ENCODE data around the gene SBK3. TPM values are rescaled to one million over a fixed set of nuclear protein-coding genes. Genes with fewer than 3 reads are reported as not detected.

SBK3 gene
- total RNA-seq, 1 experiment from 2014 or later, result not detected

DNA sequence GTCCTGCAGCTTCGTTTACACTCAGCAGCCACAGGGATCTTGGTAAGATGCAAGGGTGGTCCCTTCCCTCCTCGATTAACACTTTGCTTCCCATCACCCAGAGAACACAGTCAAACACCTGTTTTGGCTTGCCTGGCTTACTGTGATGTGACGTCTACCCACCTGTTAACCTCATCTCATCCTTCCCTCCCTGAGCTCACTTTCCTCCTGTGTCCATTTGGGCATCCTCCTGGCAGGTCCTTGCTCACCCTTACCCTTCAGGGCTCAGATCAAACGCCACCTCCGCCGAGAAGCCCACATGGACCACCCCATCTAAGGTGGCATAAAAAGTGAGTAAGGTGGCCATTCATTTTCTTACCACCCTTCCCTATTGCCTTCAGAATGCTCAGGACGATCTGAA, 44.8 kb upstream of the SBK3 start:
- POLR2A ChIA-PET (ENCODE audit: unreplicated experiment), result no interaction called here
- no peaks in the 10 kb centered on the region for H3K27me3 ChIP-seq (ENCODE audit: low read length)
- no peaks in the 10 kb centered on the region for H3K79me2 ChIP-seq (ENCODE audit: low read length)
- no peak overlapping the region for H2AFZ ChIP-seq (ENCODE audit: low read length)
- BruUV-seq (replicated peaks), result no TSS peak
- no peaks in the 10 kb centered on the region for H4K20me1 ChIP-seq (ENCODE audit: low read length)
- intact Hi-C loops (cut with micrococcal nuclease), result no loop called here
- ATAC-seq, result no peak
- H3K27ac ChIP-seq (ENCODE audit: low read length), result no peak overlapping the region
- peaks cover 10% of the 10 kb centered on the region for H3K4me1 ChIP-seq (ENCODE audit: insufficient read depth, low read length)
- CTCF ChIA-PET, result no interaction called here
- no peak for TF ChIP-seq EZH2phosphoT487 (IDR thresholded peaks at IDR 0.05; ENCODE audit: borderline replicate concordance, low read length)
- TF ChIP-seq, protein P1, sequence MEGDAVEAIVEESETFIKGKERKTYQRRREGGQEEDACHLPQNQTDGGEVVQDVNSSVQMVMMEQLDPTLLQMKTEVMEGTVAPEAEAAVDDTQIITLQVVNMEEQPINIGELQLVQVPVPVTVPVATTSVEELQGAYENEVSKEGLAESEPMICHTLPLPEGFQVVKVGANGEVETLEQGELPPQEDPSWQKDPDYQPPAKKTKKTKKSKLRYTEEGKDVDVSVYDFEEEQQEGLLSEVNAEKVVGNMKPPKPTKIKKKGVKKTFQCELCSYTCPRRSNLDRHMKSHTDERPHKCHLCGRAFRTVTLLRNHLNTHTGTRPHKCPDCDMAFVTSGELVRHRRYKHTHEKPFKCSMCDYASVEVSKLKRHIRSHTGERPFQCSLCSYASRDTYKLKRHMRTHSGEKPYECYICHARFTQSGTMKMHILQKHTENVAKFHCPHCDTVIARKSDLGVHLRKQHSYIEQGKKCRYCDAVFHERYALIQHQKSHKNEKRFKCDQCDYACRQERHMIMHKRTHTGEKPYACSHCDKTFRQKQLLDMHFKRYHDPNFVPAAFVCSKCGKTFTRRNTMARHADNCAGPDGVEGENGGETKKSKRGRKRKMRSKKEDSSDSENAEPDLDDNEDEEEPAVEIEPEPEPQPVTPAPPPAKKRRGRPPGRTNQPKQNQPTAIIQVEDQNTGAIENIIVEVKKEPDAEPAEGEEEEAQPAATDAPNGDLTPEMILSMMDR (conservative IDR thresholded peaks at IDR 0.05; ENCODE audit: low read depth, low read length), result no peak
- TF ChIP-seq EZH2 (IDR thresholded peaks at IDR 0.05; ENCODE audit: low read length, unreplicated experiment), result no peak
- H3K4me3 ChIP-seq (ENCODE audit: low read length), result no peak overlapping the region
- no peaks in the 10 kb centered on the region; the same call in 1 of the 2 replicates for H3K36me3 ChIP-seq (ENCODE audit: low read depth, low read length)
- H3K4me2 ChIP-seq (ENCODE audit: low read length), result no peak overlapping the region
- no peaks in the 10 kb centered on the region for H3K9me3 ChIP-seq (ENCODE audit: low read length)
- no peak for DNase-seq
- no peaks in the 10 kb centered on the region for H3K9me2 ChIP-seq (replicated peaks; ENCODE audit: low read length)
- no peak overlapping the region for H3K9ac ChIP-seq (ENCODE audit: low read length)
- no peaks in the 10 kb centered on the region for H3F3A ChIP-seq (ENCODE audit: low read length, unreplicated experiment)

DNA sequence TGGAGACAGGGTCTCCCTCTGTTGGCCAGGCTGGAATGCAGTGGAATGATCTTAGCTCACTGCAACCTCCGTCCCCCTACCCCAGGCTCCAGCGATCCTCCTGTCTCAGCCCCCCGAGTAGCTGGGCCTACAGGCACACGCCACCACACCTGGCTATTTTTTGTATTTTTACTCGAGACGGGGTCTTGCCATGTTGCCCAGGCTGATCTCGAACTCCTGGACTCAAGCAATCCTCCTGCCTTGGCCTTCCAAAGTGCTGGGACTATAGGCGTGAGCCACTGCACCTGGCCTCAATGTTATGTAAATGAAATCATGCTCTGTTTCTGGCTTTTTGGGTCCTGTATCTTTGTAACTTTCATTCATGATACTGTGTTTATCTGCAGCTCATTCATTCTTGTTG, 43.4 kb upstream of the SBK3 start:
- no peak overlapping the region for H3K9ac ChIP-seq (ENCODE audit: low read length)
- DNase-seq (no peak), ATAC-seq (no peak)
- H3K36me3 ChIP-seq (ENCODE audit: low read depth, low read length), result no peaks in the 10 kb centered on the region; the same call in 1 of the 2 replicates
- no peaks in the 10 kb centered on the region for H4K20me1 ChIP-seq (ENCODE audit: low read length)
- no peak overlapping the region for H3K4me3 ChIP-seq (ENCODE audit: low read length)
- H3F3A ChIP-seq (ENCODE audit: low read length, unreplicated experiment), result no peaks in the 10 kb centered on the region
- H2AFZ ChIP-seq (ENCODE audit: low read length), result no peak overlapping the region
- ChIA-PET POLR2A (ENCODE audit: unreplicated experiment) (no interaction called here), CTCF (no interaction called here)
- H3K27me3 ChIP-seq (ENCODE audit: low read length), result no peaks in the 10 kb centered on the region
- H3K4me2 ChIP-seq (ENCODE audit: low read length), result no peak overlapping the region
- H3K27ac ChIP-seq (ENCODE audit: low read length), result no peak overlapping the region
- no TSS peak for BruUV-seq (replicated peaks)
- H3K9me2 ChIP-seq (replicated peaks; ENCODE audit: low read length), result no peaks in the 10 kb centered on the region
- H3K4me1 ChIP-seq (ENCODE audit: insufficient read depth, low read length), result peaks cover 10% of the 10 kb centered on the region
- TF ChIP-seq EZH2 (IDR thresholded peaks at IDR 0.05; ENCODE audit: low read length, unreplicated experiment) (no peak), EZH2phosphoT487 (IDR thresholded peaks at IDR 0.05; ENCODE audit: borderline replicate concordance, low read length) (no peak)
- TF ChIP-seq, protein P1 (conservative IDR thresholded peaks at IDR 0.05; ENCODE audit: low read depth, low read length), result no peak
- intact Hi-C loops (cut with micrococcal nuclease), result no loop called here
- H3K9me3 ChIP-seq (ENCODE audit: low read length), result no peaks in the 10 kb centered on the region
- H3K79me2 ChIP-seq (ENCODE audit: low read length), result no peaks in the 10 kb centered on the region

DNA sequence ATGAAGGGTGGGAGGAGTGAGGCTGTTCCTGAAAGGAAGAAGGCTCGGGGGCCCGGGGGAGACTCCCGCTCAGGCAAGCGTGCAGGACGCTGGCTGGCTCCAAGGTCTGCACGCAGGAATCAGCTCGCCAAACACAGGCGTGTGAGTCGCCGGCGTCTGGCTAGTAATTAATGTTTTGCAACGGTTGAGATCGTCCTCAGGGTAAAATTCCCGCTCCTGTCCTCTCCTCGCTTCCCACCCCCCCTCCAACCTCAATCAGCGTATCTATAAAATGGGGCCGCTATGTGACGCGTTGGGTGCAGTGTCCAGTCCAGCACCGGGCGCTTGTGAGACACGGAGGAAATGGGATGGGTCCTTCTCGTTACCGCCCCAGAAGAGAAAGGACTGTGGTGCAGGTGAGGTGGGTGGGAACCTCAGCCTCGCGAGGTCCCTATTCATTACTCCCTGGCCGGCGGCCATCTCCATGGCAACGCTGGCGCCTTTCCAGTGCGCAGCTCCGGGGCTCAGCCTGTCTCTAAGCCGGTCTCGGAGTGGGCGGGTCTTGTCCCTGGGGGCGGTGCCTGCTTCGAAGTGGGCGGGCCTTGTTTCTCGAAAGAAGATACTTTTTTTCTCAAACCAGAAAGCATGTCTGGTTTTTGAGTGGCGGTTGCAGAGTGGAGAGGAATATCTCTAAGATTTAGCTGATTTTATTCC, 41.8 kb upstream of the SBK3 start:
- ChIA-PET POLR2A (ENCODE audit: unreplicated experiment) (interaction anchor here (1.2 kb wide), 1 partner anchor 13 kb away, joined by 6 read pairs; the partner anchor contains the start of gene FIZ1), CTCF (interaction anchor here (0.7 to 0.9 kb wide), 2 partner anchors 19 to 120 kb away, joined by 3 to 5 read pairs; no protein-coding TSS in a partner anchor)
- intact Hi-C loops (cut with micrococcal nuclease), result loop anchor here (1.0 to 2.0 kb wide), 2 partner anchors 12 to 38 kb away; partner anchors contain the start of genes FIZ1 and ZNF784
- Histone ChIP-seq H3F3A (ENCODE audit: low read length, unreplicated experiment) (no peaks in the 10 kb centered on the region), H3K36me3 (ENCODE audit: low read depth, low read length) (no peaks in the 10 kb centered on the region; the same call in 1 of the 2 replicates), H3K79me2 (ENCODE audit: low read length) (no peaks in the 10 kb centered on the region), H3K4me1 (ENCODE audit: insufficient read depth, low read length) (peaks cover 10% of the 10 kb centered on the region), H3K27me3 (ENCODE audit: low read length) (no peaks in the 10 kb centered on the region), H3K9ac (ENCODE audit: low read length) (peak overlapping the region; percentile 13), H3K27ac (ENCODE audit: low read length) (no peak overlapping the region), H3K4me3 (ENCODE audit: low read length) (peak overlapping the region; percentile 66), H3K9me2 (replicated peaks; ENCODE audit: low read length) (no peaks in the 10 kb centered on the region), H2AFZ (ENCODE audit: low read length) (peak overlapping the region; percentile 78), H3K9me3 (ENCODE audit: low read length) (no peaks in the 10 kb centered on the region), H3K4me2 (ENCODE audit: low read length) (peak overlapping the region; percentile 87), H4K20me1 (ENCODE audit: low read length) (no peaks in the 10 kb centered on the region)
- BruUV-seq (replicated peaks), result no TSS peak
- ATAC-seq (peak; percentile 91), DNase-seq (peak; percentile 99)
- TF ChIP-seq EZH2 (IDR thresholded peaks at IDR 0.05; ENCODE audit: low read length, unreplicated experiment), result no peak
- TF ChIP-seq, protein P1 (conservative IDR thresholded peaks at IDR 0.05; ENCODE audit: low read depth, low read length), result no peak
- TF ChIP-seq EZH2phosphoT487 (IDR thresholded peaks at IDR 0.05; ENCODE audit: borderline replicate concordance, low read length), result no peak
